Stimulated activated naive CD8-positive, alpha-beta T cell treated with anti-CD3 and anti-CD28 coated beads, Interleukin-15, Interleukin-2, amounts not matched to agents 100 ng/mL and 50 ng/mL, for 24 hours (primary cell): ENCODE results near the gene MCCC2.
"Not testable (repeated sequence)": the region's sequence is repeated elsewhere in the genome, so short reads cannot be mapped to it uniquely, and the experiment has no call there.

Experiments used
- H3K27ac Mint-ChIP-seq: one replicate; pipeline ENCODE4 v1.8.0; 2021; ENCODE audit warnings: mild to moderate bottlenecking, mixed read lengths
- H3K27me3 Mint-ChIP-seq: one replicate; pipeline ENCODE4 v1.8.0; 2021; ENCODE audit warnings: mixed read lengths
- H3K36me3 Mint-ChIP-seq: one replicate; pipeline ENCODE4 v1.8.0; 2021; ENCODE audit warnings: low read depth, mixed read lengths
- H3K4me1 Mint-ChIP-seq: one replicate; pipeline ENCODE4 v1.8.0; 2021; ENCODE audit warnings: low read depth, mixed read lengths
- H3K4me3 Mint-ChIP-seq: one replicate; pipeline ENCODE4 v1.8.0; 2021; ENCODE audit warnings: mild to moderate bottlenecking, mixed read lengths
- H3K9me3 Mint-ChIP-seq: one replicate; pipeline ENCODE4 v1.8.0; 2021; ENCODE audit warnings: mixed read lengths

The MCCC2 gene

DNA sequence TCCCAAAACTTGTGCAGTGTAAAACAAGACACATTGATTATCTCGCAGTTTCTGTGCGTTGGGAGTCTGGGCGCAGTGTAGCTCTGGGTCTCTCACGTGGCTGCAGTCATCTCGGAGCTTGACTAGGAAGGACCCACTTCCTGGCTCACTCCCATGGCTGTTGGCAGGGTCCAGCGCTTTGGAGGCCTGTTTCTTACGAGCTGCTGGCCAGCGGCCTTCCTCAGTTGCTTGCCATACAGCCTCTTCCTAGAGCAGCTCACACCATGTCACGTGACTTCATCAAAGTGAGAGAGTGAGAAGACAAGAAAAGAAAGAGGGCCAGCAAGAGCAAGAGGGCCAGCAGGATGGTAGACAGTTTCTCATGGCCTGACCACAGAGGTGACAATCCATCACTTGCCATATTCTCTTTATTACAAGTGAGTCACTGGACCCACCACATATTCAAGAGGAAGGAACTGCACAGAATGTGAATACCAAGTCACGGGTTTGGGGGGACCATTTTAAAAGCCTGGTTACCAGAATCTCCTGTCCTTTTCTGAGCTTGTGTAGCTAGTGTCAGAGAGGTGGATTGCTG lies 36.2 kb downstream of the MCCC2 start:
- Mint-ChIP-seq H3K4me1 (peaks cover 10% of the 10 kb centered on the region), H3K27ac (peak overlapping the region; percentile 3), H3K36me3 (peaks cover 63% of the 10 kb centered on the region), H3K27me3 (no peaks in the 10 kb centered on the region), H3K4me3 (no peak overlapping the region), H3K9me3 (peaks cover 4% of the 10 kb centered on the region)

DNA sequence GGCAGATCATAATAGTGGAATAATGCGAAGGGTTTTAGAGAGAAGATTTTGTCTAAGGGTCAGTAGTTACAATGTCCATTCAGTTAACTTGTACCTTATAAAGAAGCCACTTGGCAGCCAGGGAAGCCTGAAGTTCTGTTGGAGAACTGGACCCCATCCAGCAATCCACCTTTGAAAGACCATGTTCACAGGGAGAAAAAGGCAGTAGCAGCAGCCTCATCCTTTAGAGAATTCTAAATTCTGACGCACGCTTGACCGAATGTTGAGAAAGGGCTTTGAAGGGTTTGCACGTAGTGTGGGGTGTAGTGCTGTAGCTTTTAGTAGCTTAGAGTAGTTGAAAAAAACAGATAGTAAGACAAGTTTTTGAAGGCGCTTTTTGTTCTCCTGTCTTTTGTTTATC lies 42.8 kb downstream of the MCCC2 start:
- no peak overlapping the region for H3K27ac Mint-ChIP-seq
- no peaks in the 10 kb centered on the region for H3K27me3 Mint-ChIP-seq
- peaks cover 4% of the 10 kb centered on the region for H3K9me3 Mint-ChIP-seq

DNA sequence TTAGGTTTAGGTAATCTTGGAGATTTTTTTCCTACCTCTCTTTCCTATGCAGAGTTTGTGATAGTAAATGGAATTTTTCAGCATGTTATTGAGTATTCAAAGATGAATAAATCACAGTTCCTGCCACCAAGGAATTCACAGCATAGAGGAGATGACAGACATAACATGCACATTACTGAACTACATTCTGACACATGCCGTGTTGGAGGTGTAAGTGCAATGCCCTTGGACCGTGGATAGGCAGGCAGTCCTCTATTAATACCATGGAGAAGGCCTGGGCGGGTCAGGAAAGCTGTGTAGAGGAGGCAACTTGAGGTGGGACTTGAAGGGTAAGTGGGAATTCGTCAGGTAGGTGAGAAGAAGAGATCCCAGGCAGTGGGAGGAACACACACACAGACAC lies 43.9 kb downstream of the MCCC2 start:
- no peak overlapping the region for H3K4me3 Mint-ChIP-seq
- H3K27ac Mint-ChIP-seq = no peak overlapping the region
- no peaks in the 10 kb centered on the region for H3K27me3 Mint-ChIP-seq
- H3K4me1 Mint-ChIP-seq = no peaks in the 10 kb centered on the region
- H3K36me3 Mint-ChIP-seq = peaks cover 50% of the 10 kb centered on the region
- H3K9me3 Mint-ChIP-seq = peaks cover 4% of the 10 kb centered on the region

More for the DNA sequence above, 42.8 kb downstream of the MCCC2 start:
- Mint-ChIP-seq H3K36me3 (peaks cover 48% of the 10 kb centered on the region), H3K4me3 (no peak overlapping the region), H3K4me1 (no peaks in the 10 kb centered on the region)

DNA sequence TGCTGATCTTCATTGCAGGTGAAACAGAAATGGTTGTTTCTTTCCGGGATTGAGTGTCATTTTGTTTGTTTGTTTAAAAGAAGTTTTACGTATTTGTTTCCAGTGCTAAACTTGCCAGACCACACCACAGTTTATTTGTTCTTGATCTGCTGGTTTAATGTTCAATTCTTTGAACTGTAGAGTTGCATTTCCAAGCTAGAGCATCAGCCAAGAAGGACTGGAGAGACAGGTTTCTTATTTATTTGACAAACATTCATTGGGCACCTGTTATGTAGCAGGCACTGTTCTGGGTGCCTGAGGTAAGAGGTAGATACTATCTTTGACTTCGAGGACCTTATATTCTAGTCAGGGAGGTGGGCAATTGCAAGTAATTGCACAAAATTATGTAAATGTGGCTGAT lies 45.0 kb downstream of the MCCC2 start:
- H3K27ac Mint-ChIP-seq = no peak overlapping the region
- H3K4me1 Mint-ChIP-seq = no peaks in the 10 kb centered on the region
- H3K36me3 Mint-ChIP-seq = peaks cover 47% of the 10 kb centered on the region
- no peaks in the 10 kb centered on the region for H3K27me3 Mint-ChIP-seq
- no peak overlapping the region for H3K4me3 Mint-ChIP-seq
- no peaks in the 10 kb centered on the region for H3K9me3 Mint-ChIP-seq

DNA sequence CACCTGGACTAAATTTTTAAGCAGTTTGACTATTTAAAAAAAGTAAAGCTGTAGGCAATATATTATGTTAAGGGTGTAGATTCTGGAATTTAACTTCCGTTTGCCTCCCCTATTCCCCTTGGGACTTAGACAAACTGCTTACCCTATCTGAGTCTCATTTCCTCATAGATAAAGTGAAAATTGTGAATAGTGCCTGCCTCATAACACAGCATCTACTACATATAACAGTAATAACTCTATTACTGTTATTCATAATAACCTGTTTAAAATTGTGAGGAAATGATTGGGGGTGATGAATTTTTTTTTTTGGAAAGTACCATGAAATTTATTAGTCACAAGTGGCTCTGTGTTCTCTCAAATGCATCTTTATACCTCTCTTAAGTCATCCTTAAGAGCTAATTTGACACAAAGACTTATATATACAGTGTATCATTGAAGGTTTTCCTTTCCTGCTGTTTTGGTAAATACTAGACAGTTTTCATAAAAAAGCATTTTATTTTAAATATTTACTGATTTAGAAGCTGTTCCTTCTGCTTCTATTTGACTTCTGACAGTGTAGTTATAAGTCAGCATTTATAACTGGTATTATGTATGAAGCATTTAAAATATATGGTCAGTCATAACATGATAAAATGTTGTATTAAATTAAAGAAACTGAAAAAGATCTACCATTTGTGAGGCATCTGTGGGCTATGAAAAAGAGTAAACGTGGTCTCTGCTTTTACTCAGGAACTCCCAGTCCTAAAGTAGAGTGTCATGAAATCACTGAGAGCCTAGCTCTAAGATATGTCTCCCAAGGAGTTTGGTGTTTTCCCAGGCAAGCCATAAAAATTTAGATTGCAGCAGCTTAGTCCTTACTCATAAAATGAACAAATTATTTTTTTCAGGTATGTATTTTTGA lies 46.4 kb downstream of the MCCC2 start:
- Mint-ChIP-seq H3K27me3 (no peaks in the 10 kb centered on the region), H3K27ac (no peak overlapping the region), H3K4me1 (no peaks in the 10 kb centered on the region), H3K4me3 (no peak overlapping the region), H3K36me3 (peaks cover 51% of the 10 kb centered on the region), H3K9me3 (no peaks in the 10 kb centered on the region)

DNA sequence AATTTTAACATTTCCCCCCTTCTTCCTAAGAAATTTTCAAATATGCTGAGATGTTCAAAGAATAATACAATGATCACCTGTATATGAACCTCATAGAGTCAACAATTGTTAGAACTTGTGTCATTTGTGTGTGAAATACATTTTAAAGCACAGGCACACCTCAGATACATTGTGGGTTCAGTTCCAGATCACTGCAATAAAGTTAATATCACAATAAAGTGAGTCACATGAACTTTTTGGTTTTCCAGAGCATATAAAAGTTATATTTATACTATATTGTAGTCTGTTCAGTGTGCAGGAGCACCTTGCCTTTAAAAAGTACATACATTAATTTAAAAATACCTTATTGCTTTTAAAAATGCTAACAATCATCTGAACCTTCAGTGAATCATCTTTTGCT lies 50.0 kb downstream of the MCCC2 start:
- Mint-ChIP-seq H3K4me1 (no peaks in the 10 kb centered on the region), H3K27ac (no peak overlapping the region), H3K36me3 (peaks cover 69% of the 10 kb centered on the region), H3K4me3 (no peak overlapping the region), H3K27me3 (no peaks in the 10 kb centered on the region), H3K9me3 (no peaks in the 10 kb centered on the region)

DNA sequence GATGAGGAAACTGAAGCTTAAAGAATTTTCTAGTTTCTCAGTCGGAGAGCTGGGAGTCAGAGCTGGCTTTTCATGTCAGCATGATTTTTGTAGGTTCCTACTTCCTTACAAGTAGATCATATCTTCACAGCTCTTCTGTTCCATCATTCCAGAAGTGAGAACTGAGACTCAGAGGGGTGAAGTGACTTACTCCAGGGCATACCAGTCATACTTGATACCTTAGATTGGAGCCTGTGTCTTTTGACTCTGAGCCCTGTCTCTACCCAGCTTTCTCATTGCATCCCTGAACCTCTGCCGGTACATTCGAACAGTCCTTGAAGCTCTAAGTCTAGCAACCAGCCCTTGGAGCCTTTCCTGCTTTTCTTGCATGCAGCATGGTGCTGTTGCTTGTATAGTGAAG lies 53.3 kb downstream of the MCCC2 start:
- H3K4me3 Mint-ChIP-seq = no peak overlapping the region
- no peaks in the 10 kb centered on the region for H3K27me3 Mint-ChIP-seq
- peaks cover 55% of the 10 kb centered on the region for H3K36me3 Mint-ChIP-seq
- no peaks in the 10 kb centered on the region for H3K9me3 Mint-ChIP-seq
- no peaks in the 10 kb centered on the region for H3K4me1 Mint-ChIP-seq
- no peak overlapping the region for H3K27ac Mint-ChIP-seq

DNA sequence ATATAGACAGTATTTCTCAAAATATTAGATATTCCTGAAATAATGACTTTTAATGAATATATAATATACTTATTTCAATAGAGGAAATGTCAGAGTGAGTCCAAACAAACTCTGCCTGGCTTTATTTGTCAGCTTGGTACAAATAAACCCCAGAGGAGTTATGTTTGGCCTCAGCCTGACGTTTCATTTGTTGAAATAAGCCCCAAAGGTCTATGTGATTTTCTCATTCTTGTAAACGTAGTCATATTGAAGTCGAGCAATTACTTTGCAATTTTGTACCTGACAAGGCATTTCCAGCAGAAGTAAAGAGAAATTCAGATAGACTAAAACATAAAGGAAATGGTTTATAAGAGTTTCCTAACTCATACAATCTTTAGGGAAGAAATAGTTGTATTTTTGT lies 57.9 kb downstream of the MCCC2 start:
- Mint-ChIP-seq H3K4me1 (no peaks in the 10 kb centered on the region), H3K27ac (no peak overlapping the region), H3K36me3 (peaks cover 59% of the 10 kb centered on the region), H3K4me3 (no peak overlapping the region), H3K9me3 (no peaks in the 10 kb centered on the region), H3K27me3 (no peaks in the 10 kb centered on the region)

DNA sequence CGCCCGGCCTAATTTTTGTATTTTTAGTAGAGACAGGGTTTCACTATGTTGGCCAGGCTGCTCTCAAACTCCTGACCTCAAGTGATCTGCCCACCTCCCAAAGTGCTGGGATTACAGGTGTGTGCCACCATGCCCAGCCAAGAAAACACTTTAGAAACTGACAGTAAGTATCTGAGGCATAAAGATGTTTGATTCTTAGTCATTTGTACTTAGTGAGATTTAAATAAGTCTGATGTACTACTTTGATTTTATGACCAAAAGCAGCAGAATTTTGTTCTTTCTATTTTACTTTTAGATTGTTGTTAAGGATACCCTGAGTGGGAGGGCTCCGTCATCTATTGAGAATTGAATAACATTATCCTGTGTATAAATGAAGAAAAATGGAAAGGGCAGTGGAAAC lies 63.8 kb downstream of the MCCC2 start:
- peaks cover 13% of the 10 kb centered on the region for H3K4me1 Mint-ChIP-seq
- H3K4me3 Mint-ChIP-seq, H3K9me3 Mint-ChIP-seq, H3K27me3 Mint-ChIP-seq: not testable (repeated sequence)
- H3K36me3 Mint-ChIP-seq = peaks cover 70% of the 10 kb centered on the region
- H3K27ac Mint-ChIP-seq = peak overlapping the region; percentile 7

DNA sequence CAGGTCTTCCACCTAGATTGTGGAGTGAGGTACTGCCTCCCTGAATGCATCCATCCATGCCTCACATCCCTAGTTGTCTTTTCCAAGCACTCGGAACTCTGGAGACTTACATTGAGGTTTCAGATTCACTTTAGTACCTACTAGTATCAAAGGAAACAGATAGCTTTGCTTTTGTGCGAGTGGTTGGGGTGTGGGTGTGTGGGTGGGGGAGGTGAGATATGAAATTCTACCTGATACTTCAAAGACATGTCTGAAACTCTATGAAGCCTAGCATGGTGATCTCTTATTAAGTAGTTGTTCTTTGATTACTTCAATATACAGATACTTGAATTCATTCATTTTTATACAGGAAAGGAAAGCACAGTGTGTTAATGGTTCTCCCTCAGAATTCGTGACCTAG lies 64.4 kb downstream of the MCCC2 start:
- Mint-ChIP-seq H3K36me3 (peaks cover 70% of the 10 kb centered on the region), H3K4me3 (no peak overlapping the region), H3K27me3 (no peaks in the 10 kb centered on the region), H3K9me3 (no peaks in the 10 kb centered on the region), H3K4me1 (peaks cover 13% of the 10 kb centered on the region), H3K27ac (peak overlapping the region; percentile 38)

DNA sequence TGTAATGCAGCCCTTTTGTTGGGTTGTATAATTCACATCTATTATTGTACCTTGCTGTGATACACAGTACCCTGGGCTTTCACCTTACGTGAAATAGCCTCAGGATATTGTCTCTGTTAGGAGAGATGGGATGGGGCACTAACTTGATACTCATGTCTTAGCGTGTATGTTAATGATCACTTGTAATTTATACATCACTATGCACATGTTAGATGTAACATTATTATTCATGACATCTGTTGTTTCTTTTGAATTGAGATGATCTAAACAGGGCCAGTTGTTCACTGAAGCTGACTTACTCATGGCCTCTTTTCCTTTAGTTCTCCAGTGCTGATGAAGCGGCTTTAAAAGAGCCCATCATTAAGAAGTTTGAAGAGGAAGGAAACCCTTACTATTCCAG lies 65.2 kb downstream of the MCCC2 start:
- peaks cover 13% of the 10 kb centered on the region for H3K4me1 Mint-ChIP-seq
- no peaks in the 10 kb centered on the region for H3K9me3 Mint-ChIP-seq
- peaks cover 70% of the 10 kb centered on the region for H3K36me3 Mint-ChIP-seq
- no peaks in the 10 kb centered on the region for H3K27me3 Mint-ChIP-seq
- H3K27ac Mint-ChIP-seq = no peak overlapping the region
- no peak overlapping the region for H3K4me3 Mint-ChIP-seq

DNA sequence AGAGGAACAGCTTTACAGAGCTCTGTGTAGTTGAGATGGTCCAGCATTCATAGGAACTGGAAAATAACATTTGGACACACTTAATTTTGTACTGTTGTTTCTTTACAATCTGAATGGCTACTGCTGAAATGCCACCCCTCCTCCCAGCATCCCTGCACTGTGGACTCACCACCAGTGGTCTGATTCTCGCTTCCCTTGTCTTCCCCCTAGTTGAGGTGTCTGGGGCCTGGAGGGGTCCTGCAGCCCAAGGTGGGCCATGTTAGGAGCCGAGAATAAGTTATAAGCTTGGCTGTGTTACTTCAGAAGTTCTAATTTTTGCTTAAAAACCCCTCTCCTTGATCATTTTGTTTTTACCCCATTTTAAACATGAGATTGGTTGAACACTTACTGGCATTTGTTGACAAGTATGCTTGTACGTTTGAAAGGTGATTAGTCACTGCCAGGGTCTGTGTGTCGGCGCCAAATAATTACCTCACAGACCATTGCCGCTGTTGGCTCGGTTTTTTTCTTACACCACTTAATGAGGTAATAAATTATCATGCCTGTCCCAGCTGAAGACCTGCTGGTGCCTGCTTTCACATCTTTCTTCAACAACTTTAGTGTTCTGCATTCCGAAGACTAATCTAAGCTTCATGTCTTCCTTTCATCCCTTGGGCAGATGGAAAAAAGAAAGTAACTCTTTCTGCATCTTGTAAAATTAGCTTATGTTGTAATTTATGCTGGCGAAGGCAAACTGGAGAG lies 65.8 kb downstream of the MCCC2 start:
- Mint-ChIP-seq H3K27me3 (no peaks in the 10 kb centered on the region), H3K27ac (no peak overlapping the region), H3K9me3 (no peaks in the 10 kb centered on the region), H3K36me3 (peaks cover 70% of the 10 kb centered on the region), H3K4me1 (peaks cover 13% of the 10 kb centered on the region), H3K4me3 (no peak overlapping the region)

DNA sequence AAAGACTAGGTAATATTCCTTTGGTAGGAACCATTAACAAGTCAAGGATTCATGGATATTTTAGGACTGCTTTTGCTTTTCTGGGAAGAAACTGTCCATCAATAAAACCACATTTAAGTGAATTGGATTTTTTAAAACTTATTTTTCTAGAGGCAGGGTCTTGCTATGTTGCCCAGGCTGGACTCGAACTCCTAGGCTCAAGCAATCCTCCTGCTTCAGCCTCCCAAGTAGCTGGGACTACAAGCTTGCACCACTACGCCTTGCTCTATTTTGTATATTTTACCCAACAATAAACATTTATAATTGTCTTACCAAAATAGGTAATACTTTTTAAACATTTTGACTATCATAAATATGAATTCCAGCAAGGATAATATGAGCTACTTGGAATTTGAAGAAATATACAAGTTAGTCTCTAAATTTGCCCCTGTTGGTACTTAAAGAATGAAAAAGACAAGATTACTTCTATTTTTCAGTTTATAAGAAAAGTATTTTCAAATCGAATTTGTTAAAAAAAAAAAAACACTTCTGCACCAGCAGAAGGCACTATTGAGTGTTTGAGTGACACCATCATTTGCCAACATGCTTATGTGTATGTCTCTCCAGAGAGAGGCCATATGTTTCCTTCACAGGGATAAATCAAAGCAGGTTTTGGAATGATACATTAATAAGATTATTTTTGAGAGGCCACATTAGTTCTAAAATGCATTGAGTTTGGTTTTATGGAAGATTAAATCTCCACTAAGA lies 71.9 kb downstream of the MCCC2 start:
- no peak overlapping the region for H3K27ac Mint-ChIP-seq
- H3K36me3 Mint-ChIP-seq = peaks cover 36% of the 10 kb centered on the region
- no peaks in the 10 kb centered on the region for H3K4me1 Mint-ChIP-seq
- H3K27me3 Mint-ChIP-seq = no peaks in the 10 kb centered on the region
- no peak overlapping the region for H3K4me3 Mint-ChIP-seq
- no peaks in the 10 kb centered on the region for H3K9me3 Mint-ChIP-seq

DNA sequence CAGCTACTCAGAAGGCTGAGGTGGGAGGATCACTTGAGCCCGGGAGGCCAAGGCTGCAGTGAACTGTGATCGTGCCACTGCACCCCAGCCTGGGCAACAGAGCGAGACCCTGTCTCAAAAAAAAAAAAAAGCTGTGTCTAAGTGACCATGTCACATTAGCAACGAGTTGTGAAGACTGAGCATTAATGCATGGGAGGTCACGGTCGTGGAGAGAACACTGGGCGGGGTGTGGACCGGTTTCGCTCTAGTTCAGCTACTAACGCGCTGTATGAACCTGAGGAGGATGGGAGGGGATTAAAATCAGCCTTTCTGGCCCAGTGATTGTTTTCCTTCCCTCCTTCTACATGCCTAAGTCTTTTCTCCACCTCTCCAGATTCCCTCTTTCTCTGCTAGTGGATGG lies 75.2 kb downstream of the MCCC2 start:
- no peaks in the 10 kb centered on the region for H3K27me3 Mint-ChIP-seq
- H3K27ac Mint-ChIP-seq = no peak overlapping the region
- H3K9me3 Mint-ChIP-seq = no peaks in the 10 kb centered on the region

More for the DNA sequence above, 75.2 kb downstream of the MCCC2 start:
- peaks cover 12% of the 10 kb centered on the region for H3K36me3 Mint-ChIP-seq
- H3K4me1 Mint-ChIP-seq = no peaks in the 10 kb centered on the region
- H3K4me3 Mint-ChIP-seq = no peak overlapping the region
